ENCODE data around the gene CA10.

DNA sequence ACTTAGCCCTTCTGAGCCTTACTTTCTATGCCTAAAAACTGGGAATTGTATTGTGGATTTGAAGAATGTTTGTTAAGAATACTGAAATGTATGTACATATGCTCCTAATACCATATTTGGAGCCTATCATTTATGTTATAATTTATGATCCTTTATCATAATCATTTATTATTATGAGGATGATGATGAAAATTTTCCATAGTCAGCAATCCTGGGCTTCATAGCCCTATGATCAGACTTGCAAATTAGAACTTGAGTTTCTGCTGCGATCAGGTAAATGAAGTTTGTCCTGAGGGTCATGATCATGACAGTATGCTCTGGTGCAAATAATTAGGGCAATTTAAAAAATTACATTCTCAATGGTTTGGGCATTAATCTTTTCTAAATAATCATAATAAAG, 147.4 kb downstream of the CA10 start:
- TF ChIP-seq, protein P1, sequence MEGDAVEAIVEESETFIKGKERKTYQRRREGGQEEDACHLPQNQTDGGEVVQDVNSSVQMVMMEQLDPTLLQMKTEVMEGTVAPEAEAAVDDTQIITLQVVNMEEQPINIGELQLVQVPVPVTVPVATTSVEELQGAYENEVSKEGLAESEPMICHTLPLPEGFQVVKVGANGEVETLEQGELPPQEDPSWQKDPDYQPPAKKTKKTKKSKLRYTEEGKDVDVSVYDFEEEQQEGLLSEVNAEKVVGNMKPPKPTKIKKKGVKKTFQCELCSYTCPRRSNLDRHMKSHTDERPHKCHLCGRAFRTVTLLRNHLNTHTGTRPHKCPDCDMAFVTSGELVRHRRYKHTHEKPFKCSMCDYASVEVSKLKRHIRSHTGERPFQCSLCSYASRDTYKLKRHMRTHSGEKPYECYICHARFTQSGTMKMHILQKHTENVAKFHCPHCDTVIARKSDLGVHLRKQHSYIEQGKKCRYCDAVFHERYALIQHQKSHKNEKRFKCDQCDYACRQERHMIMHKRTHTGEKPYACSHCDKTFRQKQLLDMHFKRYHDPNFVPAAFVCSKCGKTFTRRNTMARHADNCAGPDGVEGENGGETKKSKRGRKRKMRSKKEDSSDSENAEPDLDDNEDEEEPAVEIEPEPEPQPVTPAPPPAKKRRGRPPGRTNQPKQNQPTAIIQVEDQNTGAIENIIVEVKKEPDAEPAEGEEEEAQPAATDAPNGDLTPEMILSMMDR (IDR thresholded peaks at IDR 0.05; ENCODE audit: low read length) = no peak
- TF ChIP-seq EZH2 (IDR thresholded peaks at IDR 0.05; ENCODE audit: borderline replicate concordance, low read length) = no peak
